KOPT-K1 (cell line): ENCODE data around the gene NRXN3.

ENCODE experiments used
- H3K27ac ChIP-seq: fragments of 200-600 bp; sonication (generic); 2 replicates; pipeline ENCODE4 v1.5.1; 2016; ENCODE audit warnings: antibody characterized with exemption, mild to moderate bottlenecking, low read depth, low read length; ENCODE audit not compliant: poor library complexity, severe bottlenecking
- H3K36me3 ChIP-seq: fragments of 200-600 bp; sonication (generic); 2 replicates; pipeline ENCODE4 v1.5.1; 2017; ENCODE audit warnings: antibody characterized with exemption, mild to moderate bottlenecking, low read length, moderate library complexity; ENCODE audit not compliant: insufficient read depth
- H3K9me3 ChIP-seq: fragments of 200-600 bp; sonication (generic); 2 replicates; pipeline ENCODE4 v1.5.1; 2017; ENCODE audit warnings: antibody characterized with exemption, low read length, mild to moderate bottlenecking; ENCODE audit not compliant: insufficient read depth, poor library complexity, severe bottlenecking

The NRXN3 gene

DNA sequence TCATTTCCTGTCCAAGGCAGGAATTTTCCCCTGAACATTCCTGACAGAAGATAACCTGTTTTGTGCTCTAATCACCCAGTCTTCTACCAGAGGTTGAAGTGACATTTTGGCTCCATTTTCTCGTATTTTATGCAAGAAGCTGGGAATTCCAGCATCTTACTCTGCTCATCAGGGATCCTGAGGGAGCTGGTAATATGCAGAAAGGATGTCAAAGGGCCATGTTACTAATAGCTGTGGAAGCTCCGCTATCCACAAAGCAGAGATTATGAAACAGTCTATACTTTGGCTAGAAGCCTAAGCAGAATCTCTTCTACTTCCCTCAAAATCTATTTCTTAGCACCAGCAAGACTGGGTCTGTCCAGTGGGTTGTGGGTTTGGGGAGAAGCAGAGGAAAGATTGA, 1428.2 kb downstream of the NRXN3 start:
- no peak overlapping the region for H3K27ac ChIP-seq

DNA sequence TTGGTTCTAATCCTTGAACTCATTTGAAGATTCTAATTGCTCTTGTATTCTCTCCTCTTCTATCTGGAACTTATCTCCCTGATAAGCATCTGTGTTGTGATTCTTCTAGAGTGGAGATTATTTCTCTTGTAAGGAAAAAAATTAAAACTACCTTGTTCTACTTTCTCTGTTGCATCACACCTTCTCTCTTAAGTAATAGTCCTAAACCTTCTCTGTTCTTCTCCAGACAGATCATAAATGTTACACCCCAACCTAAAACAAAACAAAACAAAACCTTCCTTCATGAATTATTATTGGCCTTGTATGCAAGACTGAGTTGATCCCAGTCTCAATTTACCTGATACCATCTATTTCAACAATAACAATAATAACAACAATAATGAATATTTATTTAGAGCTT, 1429.1 kb downstream of the NRXN3 start:
- Histone ChIP-seq H3K27ac (no peak overlapping the region), H3K9me3 (no peaks in the 10 kb centered on the region), H3K36me3 (no peaks in the 10 kb centered on the region)

More for the DNA sequence above, 1428.2 kb downstream of the NRXN3 start:
- Histone ChIP-seq H3K9me3 (no peaks in the 10 kb centered on the region), H3K36me3 (no peaks in the 10 kb centered on the region)

DNA sequence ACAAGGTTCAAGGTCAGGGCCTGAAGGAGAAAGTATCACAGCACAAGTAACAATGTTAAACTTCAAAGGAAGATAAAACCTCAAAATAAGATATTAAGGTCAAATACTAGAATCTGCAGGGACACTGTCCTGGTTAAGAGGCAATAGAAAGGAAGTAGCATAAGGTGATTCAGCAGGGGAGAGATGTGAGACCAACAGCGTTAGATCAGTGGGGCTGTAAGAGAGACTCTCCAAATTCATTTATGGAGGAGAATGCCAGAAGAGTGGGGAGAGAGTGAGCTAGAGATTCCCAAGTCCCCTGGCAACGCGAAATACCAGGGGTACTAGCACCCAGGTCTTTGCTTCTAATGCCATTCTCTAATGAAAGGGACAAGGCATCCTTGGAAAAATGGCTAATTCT, 1430.2 kb downstream of the NRXN3 start:
- no peaks in the 10 kb centered on the region for H3K36me3 ChIP-seq
- H3K27ac ChIP-seq = no peak overlapping the region
- H3K9me3 ChIP-seq = no peaks in the 10 kb centered on the region

DNA sequence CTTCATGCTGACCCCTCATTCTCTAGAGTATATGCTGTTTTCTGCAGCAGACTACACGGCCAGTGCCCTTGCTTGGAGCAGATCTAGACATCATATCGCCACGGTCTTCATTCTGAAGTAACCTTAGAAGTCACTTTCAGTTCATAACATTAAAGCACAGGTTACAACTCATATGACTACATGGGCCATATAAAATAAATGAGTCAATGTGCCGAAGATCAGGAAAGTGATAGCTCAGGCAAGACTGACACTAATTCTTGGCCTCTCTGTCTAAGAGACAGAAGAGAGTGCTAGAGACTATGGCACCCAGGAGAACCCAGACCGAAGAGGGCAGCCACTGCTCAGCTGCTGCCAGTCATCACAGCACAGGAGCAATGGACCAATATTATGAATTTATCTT, 1431.4 kb downstream of the NRXN3 start:
- Histone ChIP-seq H3K27ac (no peak overlapping the region), H3K9me3 (no peaks in the 10 kb centered on the region), H3K36me3 (no peaks in the 10 kb centered on the region)

DNA sequence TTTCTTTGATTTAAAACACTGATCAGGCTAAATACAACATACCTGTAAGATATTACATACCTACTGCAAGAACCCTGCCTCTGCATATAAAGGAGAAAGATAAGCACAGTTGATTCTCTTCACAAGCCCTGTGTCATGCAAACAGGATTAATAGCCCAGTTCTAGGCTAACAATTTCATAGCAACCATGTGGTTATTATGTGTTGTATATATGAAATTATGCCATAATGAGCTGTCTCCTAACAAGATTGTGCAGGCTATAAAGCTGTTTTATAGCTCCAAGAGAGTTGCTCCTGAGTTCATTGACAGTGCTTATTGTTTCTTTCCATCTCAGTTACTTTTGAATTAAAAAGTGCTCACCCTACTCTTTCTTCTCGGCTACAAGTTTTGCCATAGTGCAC, 1431.9 kb downstream of the NRXN3 start:
- Histone ChIP-seq H3K9me3 (no peaks in the 10 kb centered on the region), H3K36me3 (no peaks in the 10 kb centered on the region), H3K27ac (no peak overlapping the region)

DNA sequence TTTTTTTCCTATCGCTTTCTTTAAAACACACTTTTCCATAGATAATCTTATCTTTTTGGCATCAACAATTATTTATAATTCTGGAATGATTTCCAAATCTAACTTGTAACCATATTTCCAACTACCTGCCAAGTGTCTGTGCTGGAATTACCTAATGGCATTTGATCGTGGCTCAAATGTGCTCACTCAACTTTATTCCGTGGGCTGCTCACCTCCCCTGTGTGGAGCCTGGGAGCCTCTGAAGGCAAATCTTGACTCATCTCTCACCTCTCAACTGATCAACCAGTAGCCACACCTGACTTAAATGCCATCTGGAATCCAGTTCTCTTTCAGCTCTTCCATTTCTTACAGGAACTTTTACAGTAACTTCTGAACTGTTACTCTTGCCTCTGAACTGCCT, 1432.6 kb downstream of the NRXN3 start:
- H3K36me3 ChIP-seq = no peaks in the 10 kb centered on the region
- no peaks in the 10 kb centered on the region for H3K9me3 ChIP-seq
- no peak overlapping the region for H3K27ac ChIP-seq

DNA sequence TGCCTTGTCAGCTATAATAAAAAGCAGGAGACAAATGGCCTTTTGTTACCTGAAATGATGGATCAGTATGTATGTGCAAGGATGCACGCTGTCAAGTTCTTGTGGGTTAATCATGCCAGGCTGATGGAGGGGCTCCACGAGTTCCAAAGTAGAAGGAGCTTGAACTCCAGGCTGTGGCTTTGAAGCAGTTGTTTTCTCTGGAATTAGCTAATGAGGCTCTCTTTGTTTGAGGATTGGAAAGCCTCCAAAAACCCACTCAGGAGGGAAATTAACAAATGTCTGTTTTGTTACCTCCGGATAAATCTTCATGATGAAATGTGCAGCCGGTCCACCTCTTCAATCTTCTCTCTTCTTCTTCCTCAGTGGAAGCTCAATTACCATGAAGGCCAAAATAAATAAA, 1435.7 kb downstream of the NRXN3 start:
- no peaks in the 10 kb centered on the region for H3K36me3 ChIP-seq
- no peak overlapping the region for H3K27ac ChIP-seq
- H3K9me3 ChIP-seq = no peaks in the 10 kb centered on the region

DNA sequence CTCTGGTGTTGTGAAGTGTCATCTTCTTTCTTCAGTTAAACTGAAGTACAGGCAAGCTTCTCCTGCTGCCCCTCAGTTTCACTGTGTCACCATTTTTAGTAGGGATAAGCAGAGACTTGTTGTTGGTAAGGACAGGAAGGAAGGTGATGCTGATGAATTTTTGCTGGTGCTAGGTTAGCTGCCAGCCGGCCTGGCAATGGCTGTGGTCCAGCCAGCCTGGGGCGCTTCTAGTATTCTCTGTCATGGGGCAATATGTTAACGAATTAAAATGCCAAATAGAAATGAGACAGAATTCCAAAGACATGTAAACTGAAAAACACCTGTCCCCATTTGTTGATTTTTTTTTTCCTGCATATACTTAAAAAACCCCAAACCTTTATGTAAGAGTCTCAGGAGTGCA, 1438.3 kb downstream of the NRXN3 start:
- Histone ChIP-seq H3K27ac (no peak overlapping the region), H3K9me3 (no peaks in the 10 kb centered on the region), H3K36me3 (no peaks in the 10 kb centered on the region)

DNA sequence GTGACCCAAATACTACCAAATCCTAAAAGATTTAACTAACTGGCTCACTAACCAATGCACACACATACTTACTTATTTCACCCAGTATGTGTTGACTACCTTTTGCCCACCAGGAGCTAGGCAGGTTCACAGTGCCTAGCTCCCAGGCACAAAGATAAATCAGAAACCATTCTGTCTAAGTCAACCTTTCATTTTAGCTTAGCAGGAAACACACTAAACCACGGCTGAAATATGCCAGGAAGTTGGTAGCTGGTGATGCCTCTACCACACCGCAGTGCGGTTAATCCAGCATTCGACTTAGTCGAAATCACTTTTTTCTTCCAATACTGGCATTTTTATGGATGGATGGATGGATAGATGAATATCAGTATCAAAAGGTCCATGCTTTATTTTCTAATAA, 1443.5 kb downstream of the NRXN3 start:
- Histone ChIP-seq H3K36me3 (no peaks in the 10 kb centered on the region), H3K27ac (no peak overlapping the region), H3K9me3 (peaks cover 6% of the 10 kb centered on the region)

DNA sequence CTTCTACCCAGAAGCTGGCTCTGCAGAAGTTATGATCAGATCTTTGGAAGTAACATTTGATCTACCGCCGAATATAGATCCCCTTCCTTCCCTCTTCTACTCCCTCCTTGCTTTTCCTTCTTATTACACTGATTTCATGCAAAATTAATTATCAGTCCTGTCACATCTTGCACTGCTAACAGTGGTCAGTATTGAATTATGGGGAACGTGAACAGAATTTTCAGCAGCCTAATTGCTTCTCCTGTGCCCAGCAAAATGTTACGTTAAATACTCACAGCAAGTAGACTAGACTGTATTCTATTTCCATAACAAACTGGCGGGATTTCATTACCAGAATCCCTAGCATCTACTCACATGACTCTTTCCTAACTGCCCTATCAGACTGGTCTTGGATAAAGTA, 1444.3 kb downstream of the NRXN3 start:
- H3K27ac ChIP-seq = no peak overlapping the region
- peaks cover 6% of the 10 kb centered on the region for H3K9me3 ChIP-seq
- no peaks in the 10 kb centered on the region for H3K36me3 ChIP-seq

DNA sequence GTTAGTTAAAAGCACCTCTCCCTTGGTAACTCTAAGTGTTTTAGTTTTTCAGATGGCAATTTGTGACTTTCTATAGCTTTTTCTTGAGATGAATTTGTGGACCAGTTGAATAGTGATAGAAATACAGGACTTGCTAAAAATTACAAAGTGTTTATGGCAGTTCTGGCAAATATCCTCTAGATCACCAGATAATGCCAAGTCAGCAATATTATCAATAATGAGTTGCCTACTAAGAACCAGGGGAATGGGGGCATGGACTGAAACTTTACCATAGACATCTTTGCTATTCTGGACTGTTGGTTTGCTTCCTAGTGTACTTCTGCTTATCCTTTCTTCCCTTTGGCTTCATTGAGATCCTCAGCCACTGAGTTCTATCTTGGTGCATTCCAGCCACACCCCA, 1456.9 kb downstream of the NRXN3 start:
- H3K9me3 ChIP-seq = peaks cover 3% of the 10 kb centered on the region
- H3K27ac ChIP-seq = no peak overlapping the region
- no peaks in the 10 kb centered on the region for H3K36me3 ChIP-seq

DNA sequence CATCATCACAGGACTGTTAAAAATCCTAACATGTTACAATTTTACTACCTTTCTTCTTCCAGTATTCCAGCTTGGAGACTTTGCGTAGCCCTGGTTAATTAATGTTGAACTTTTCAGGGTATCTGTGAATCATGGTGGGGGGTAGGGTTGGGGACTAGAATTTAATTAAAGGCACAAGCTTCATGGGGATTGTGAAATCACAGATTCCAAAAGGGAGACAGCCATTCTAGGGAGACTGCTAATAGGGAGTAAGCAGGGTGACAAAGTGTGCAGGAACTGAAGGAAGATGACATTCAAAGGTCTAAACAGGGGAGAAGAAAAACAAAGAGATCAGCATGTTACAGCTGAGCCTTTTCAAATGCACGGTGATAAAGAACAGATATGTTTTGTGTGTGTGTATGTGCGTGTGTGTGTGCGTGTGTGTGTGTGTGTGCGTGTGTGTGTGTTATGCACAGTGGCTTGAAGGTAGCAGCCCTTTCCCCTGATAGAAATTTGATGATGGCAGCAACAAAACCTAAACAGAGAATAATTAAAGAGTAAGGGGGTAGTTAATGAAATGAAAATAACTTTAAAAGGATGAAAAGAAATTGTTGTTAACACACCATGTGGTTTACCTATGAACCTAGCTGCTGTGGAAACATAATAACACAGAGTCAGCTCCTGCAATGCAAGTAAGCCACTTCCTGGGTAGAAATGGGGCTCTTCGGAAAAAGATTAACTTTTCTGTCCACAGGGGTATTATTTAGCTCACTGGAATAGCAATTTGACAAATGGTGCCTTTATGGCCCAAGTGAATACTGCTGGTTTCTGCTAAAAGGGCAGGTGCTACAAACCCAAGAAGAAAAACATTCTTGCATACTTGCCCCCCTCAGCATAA, 1459.5 kb downstream of the NRXN3 start:
- Histone ChIP-seq H3K9me3 (peaks cover 3% of the 10 kb centered on the region), H3K36me3 (no peaks in the 10 kb centered on the region), H3K27ac (no peak overlapping the region)

DNA sequence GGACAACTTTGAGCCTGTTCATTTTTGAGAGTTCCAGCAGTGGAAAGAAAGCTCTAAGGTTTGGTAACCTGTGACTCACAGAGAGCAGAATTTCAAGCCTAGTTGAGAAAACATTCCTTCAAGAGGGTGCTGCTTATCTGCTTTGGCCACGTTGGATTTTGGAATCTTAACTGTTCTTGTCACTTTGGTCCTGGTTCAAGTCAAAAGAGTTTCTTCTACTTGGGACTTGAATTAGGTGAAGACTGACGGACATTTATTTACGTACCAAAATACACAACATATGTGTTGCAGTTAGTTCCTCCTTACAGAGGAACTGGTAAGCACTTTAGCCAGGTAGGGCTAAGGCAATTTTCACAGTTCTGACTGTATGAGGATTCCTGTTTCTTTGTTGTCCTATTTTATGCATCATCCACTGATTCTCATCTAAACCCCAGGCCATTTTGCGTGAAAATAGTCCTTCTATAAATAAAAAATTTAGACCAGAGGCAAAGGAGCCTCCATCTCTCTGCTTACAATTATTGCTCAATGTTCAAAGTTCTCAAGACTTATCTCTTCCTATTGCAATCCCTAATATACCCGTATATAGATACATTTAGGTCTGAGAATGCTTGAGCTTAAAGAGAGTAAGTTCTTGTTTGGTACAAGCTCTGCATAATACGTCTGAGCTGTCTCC, 1460.3 kb downstream of the NRXN3 start:
- Histone ChIP-seq H3K36me3 (no peaks in the 10 kb centered on the region), H3K9me3 (peaks cover 3% of the 10 kb centered on the region), H3K27ac (no peak overlapping the region)

DNA sequence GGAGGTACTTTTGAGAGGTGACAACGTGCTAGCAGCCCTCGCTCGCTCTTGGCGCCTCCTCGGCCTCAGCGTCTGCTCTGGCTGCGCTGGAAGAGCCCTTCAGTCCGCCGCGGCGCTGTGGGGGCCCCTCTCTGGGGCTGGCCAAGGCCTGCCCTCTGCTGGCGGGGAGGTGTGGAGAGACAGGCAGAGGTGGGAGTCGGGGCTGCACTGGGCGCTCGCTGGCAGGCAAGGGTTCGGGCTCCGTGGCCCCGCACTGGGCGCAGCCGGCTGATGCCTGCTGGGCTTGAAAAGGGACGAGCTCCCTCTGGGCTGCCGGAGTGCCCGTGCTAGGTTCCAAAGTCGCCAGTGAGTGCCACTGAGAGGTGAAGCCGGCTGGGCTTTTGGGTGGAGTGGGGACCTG, 1461.1 kb downstream of the NRXN3 start:
- H3K36me3 ChIP-seq = no peaks in the 10 kb centered on the region
- no peak overlapping the region for H3K27ac ChIP-seq
- peaks cover 3% of the 10 kb centered on the region for H3K9me3 ChIP-seq

DNA sequence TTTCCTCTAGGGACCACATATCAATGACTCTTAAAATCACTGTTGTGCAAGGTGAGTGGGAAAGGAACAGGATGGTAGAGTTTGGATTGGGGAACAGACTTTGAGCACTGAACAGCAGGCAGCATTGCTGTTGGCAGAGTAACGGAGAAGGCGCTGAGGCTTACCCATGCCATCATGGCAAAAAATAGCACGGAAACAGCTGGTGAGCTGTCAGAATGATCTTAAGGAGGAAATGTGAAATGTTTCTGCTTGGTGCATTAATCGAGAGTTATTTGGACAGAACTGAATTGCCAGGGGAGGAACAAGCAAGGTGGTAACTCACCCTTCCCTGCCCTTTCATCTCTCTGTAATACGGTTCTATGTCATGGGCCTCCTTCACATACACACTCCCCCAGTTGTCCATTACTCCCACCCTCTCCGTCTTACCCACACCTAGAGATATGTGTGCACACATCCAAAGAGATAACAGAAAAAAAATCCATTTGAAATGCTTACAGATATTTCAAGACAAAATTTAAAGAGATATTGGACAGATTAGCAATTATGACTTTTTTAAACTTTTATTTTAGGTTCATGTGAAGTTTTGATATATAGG, 1468.6 kb downstream of the NRXN3 start:
- H3K9me3 ChIP-seq = no peaks in the 10 kb centered on the region
- H3K27ac ChIP-seq = no peak overlapping the region
- H3K36me3 ChIP-seq = no peaks in the 10 kb centered on the region
